MM.1S (cell line): ENCODE data around the gene CMIP.

Experiments used
- CTCF ChIP-seq: fragments of 300-600 bp; sonication (generic); IDR thresholded peaks from 2 replicates; pipeline ENCODE4 v1.5.1; 2016; ENCODE audit warnings: antibody characterized with exemption, low read length, mixed read lengths
- EZH2 ChIP-seq: fragments of 300-600 bp; sonication (generic); optimal IDR thresholded peaks from 2 replicates; pipeline ENCODE3; 2017; ENCODE audit warnings: low read depth, mild to moderate bottlenecking, antibody characterized with exemption, low read length, mixed read lengths

GRCh38 chr16:81530814-81531213 is 86.2 kb downstream of the CMIP start:
- no peak for TF ChIP-seq CTCF
- no peak for TF ChIP-seq EZH2
